ENCODE data around the gene EFEMP1.

DNA sequence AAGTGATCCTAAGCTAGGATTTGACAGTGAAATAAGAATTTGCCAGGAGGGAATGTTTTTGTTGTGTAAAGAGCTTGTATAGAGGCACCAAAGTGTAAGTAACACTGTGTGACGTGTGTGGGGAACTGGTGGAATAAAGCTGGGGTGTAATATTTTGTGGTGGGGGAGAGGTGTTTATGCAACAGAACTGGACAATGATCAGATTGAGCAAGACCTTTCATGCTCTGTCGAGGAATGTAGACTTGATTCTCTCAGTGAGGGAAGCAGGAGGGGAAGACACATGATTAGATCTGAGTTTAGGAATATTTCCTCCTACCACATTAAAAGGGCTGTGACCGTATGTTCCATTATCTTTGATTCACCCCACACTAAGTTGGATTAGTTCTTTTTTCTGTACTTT is 43.6 kb downstream of the EFEMP1 start:
- TF ChIP-seq, protein P1, sequence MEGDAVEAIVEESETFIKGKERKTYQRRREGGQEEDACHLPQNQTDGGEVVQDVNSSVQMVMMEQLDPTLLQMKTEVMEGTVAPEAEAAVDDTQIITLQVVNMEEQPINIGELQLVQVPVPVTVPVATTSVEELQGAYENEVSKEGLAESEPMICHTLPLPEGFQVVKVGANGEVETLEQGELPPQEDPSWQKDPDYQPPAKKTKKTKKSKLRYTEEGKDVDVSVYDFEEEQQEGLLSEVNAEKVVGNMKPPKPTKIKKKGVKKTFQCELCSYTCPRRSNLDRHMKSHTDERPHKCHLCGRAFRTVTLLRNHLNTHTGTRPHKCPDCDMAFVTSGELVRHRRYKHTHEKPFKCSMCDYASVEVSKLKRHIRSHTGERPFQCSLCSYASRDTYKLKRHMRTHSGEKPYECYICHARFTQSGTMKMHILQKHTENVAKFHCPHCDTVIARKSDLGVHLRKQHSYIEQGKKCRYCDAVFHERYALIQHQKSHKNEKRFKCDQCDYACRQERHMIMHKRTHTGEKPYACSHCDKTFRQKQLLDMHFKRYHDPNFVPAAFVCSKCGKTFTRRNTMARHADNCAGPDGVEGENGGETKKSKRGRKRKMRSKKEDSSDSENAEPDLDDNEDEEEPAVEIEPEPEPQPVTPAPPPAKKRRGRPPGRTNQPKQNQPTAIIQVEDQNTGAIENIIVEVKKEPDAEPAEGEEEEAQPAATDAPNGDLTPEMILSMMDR (IDR thresholded peaks at IDR 0.05), result no peak
- TF ChIP-seq POLR2A (IDR thresholded peaks at IDR 0.05), result no peak

All from thyroid gland (tissue), 4 donors.